Transverse colon (tissue), 3 donors: ENCODE results near the gene HECW1.

Source experiments
- EP300 ChIP-seq: sonication (generic); formaldehyde crosslinking; IDR thresholded peaks from one replicate; pipeline ENCODE4 v1.6.1; 2017; ENCODE audit warnings: antibody characterized with exemption, low read depth
- POLR2A ChIP-seq: fragments of 450-650 bp; IDR thresholded peaks from one replicate; pipeline ENCODE4 v1.6.1; 2016; ENCODE audit warnings: antibody characterized with exemption, mild to moderate bottlenecking, moderate library complexity
- TF ChIP-seq, protein P1 (sequence below), 5 experiments: fragments of 200-600 bp in 3 of 5; fragments of 450-650 bp in 2 of 5; sonication (generic) in 3 of 5; IDR thresholded peaks; 1 replicate in 2 of 5; 2 replicates in 3 of 5; pipeline ENCODE4 v1.5.1; 2016 to 2017; ENCODE audit warnings: antibody characterized with exemption in 5 of 5, inconsistent platforms in 3 of 5, mild to moderate bottlenecking in 2 of 5, moderate library complexity in 1 of 5

DNA sequence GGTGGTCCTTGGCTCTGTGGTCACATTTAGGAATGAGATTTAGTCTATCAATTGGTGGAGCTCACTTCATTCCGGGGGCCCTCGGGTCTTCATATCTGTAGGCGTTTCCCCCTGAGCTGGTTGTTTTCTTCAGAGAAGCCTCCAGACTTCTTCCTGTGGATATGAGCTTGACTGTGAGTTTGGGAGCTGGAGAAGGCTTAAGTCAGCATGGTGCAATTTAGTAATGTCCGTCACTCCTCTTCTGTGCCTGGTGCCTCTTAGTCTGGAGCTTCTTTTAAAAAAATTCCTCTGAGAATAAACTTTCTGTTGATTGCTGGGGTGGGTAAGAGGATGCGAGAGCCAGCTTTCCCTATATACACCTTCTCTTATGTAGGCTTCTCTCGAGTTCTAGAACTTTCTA, 40.2 kb downstream of the HECW1 start:
- TF ChIP-seq POLR2A (no peak), EP300 (no peak)
- TF ChIP-seq, protein P1, sequence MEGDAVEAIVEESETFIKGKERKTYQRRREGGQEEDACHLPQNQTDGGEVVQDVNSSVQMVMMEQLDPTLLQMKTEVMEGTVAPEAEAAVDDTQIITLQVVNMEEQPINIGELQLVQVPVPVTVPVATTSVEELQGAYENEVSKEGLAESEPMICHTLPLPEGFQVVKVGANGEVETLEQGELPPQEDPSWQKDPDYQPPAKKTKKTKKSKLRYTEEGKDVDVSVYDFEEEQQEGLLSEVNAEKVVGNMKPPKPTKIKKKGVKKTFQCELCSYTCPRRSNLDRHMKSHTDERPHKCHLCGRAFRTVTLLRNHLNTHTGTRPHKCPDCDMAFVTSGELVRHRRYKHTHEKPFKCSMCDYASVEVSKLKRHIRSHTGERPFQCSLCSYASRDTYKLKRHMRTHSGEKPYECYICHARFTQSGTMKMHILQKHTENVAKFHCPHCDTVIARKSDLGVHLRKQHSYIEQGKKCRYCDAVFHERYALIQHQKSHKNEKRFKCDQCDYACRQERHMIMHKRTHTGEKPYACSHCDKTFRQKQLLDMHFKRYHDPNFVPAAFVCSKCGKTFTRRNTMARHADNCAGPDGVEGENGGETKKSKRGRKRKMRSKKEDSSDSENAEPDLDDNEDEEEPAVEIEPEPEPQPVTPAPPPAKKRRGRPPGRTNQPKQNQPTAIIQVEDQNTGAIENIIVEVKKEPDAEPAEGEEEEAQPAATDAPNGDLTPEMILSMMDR (IDR thresholded peaks at IDR 0.05) = no peak
